HCT116 (cell line): ENCODE results near the gene TMEM178B. TPM values are rescaled to one million over a fixed set of nuclear protein-coding genes. Genes with fewer than 3 reads are reported as not detected.

Experiments
- ATAC-seq: fragments of 200-7000 bp; cut with Tn5 transposase; 2 replicates; pipeline ENCODE4 v1.9.1; 2020; ENCODE audit warnings: mild to moderate bottlenecking, moderate library complexity
- BruUV-seq: library from RNA; stranded (reverse); fragments of 400-500 nt; replicated peaks from 2 replicates; lab custom pipeline; 2021; lab: Mats Ljungman, UMichigan
- CTCF ChIA-PET: fragments of 300-600 bp; sonication (Branson Sonifier 250); formaldehyde crosslinking; loops from one replicate; lab custom pipeline; 2021; ENCODE audit warnings: antibody characterized with exemption; lab: Charles Lee
- POLR2A ChIA-PET: fragments of 300-600, 350-600 bp; sonication (Branson Sonifier 250); formaldehyde crosslinking; loops from one replicate; lab custom pipeline; 2021; ENCODE audit warnings: antibody characterized with exemption; lab: Charles Lee
- RAD21 ChIA-PET, 2 experiments: fragments of 300-600 bp; sonication (Branson Sonifier 250); formaldehyde crosslinking; loops; one replicate each; lab custom pipeline; 2023; ENCODE audit warnings: low total read pairs in 2 of 2; ENCODE audit not compliant: uncharacterized antibody in 2 of 2, unreplicated experiment in 2 of 2, low non-redundant PET in 1 of 2; lab: Charles Lee
- DNase-seq: peaks from one replicate; pipeline ENCODE4 v3.0.0-alpha.2; 2010; ENCODE audit warnings: low read depth, low spot score
- H2AFZ ChIP-seq: fragments of 200-600 bp; shearing (Covaris generic), sonication (generic); 2 replicates; pipeline ENCODE4 v1.6.1; 2017; ENCODE audit warnings: low read depth, mixed run types, mixed read lengths, antibody characterized with exemption, low read length; ENCODE audit not compliant: poor library complexity, severe bottlenecking
- H3K27ac ChIP-seq: 2 replicates; pipeline ENCODE4 v1.5.1; 2012; ENCODE audit warnings: low read depth, low read length
- H3K27me3 ChIP-seq: fragments of 200-600 bp; sonication (generic); 2 replicates; pipeline ENCODE4 v1.6.1; 2016; ENCODE audit warnings: mixed run types, low read length, mixed read lengths; ENCODE audit not compliant: insufficient read depth
- H3K36me3 ChIP-seq, 2 experiments: fragments of 200-500 bp in 1 of 2; fragments of 200-600 bp in 1 of 2; sonication (Bioruptor generic) in 1 of 2; sonication (generic) in 1 of 2; 2 replicates each; pipeline versions ENCODE4 v1.5.1 to v1.6.1; 2014 to 2016; ENCODE audit warnings: low read length in 2 of 2, inconsistent platforms in 1 of 2, mixed read lengths in 1 of 2, mixed run types in 1 of 2; ENCODE audit not compliant: insufficient read depth in 2 of 2, control insufficient read depth in 1 of 2
- H3K4me1 ChIP-seq, 2 experiments: fragments of 200-600 bp in 1 of 2; sonication (generic) in 1 of 2; 2 replicates each; pipeline versions ENCODE4 v1.5.1 to v1.6.1; 2012 to 2017; ENCODE audit warnings: low read length in 2 of 2, inconsistent platforms in 1 of 2, mild to moderate bottlenecking in 1 of 2, mixed read lengths in 1 of 2, mixed run types in 1 of 2, moderate library complexity in 1 of 2; ENCODE audit not compliant: insufficient read depth in 2 of 2, control insufficient read depth in 1 of 2
- H3K4me2 ChIP-seq: fragments of 200-600 bp; sonication (generic); 2 replicates; pipeline ENCODE4 v1.6.1; 2017; ENCODE audit warnings: mixed run types, low read length, mixed read lengths
- H3K4me3 ChIP-seq, 2 experiments: fragments of 200-600 bp in 1 of 2; sonication (generic) in 1 of 2; replicated peaks in 1 of 2; 2 replicates each; pipeline ENCODE4 v1.5.1; 2011 to 2016; ENCODE audit warnings: low read length in 2 of 2, control low read depth in 1 of 2, low read depth in 1 of 2, mild to moderate bottlenecking in 1 of 2, mixed read lengths in 1 of 2, mixed run types in 1 of 2
- H3K79me2 ChIP-seq: fragments of 200-600 bp; sonication (generic); 2 replicates; pipeline ENCODE4 v1.6.1; 2017; ENCODE audit warnings: mild to moderate bottlenecking, mixed run types, low read length, moderate library complexity, mixed read lengths; ENCODE audit not compliant: insufficient read depth
- H3K9ac ChIP-seq: fragments of 200-600 bp; sonication (generic); 2 replicates; pipeline ENCODE4 v1.6.1; 2016; ENCODE audit warnings: low read length, mixed read lengths
- H3K9me2 ChIP-seq: fragments of 200-600 bp; sonication (generic), shearing (Covaris generic); 2 replicates; pipeline ENCODE4 v1.6.1; 2017; ENCODE audit warnings: mixed run types, mild to moderate bottlenecking, moderate library complexity; ENCODE audit not compliant: insufficient read depth
- H3K9me3 ChIP-seq, 2 experiments: fragments of 200-500 bp in 1 of 2; fragments of 200-600 bp in 1 of 2; sonication (Bioruptor generic) in 1 of 2; sonication (generic) in 1 of 2; 2 replicates each; pipeline ENCODE4 v1.6.1; 2014 to 2017; ENCODE audit warnings: low read length in 2 of 2, mixed read lengths in 2 of 2, inconsistent platforms in 1 of 2, low read depth in 1 of 2, mild to moderate bottlenecking in 1 of 2, mixed run types in 1 of 2, moderate library complexity in 1 of 2; ENCODE audit not compliant: control insufficient read depth in 1 of 2, insufficient read depth in 1 of 2
- H4K20me1 ChIP-seq: fragments of 200-600 bp; sonication (generic), shearing (Covaris generic); 2 replicates; pipeline ENCODE4 v1.6.1; 2017; ENCODE audit warnings: mixed run types, mild to moderate bottlenecking, moderate library complexity; ENCODE audit not compliant: insufficient read depth
- ATF3 ChIP-seq: IDR thresholded peaks from 2 replicates; pipeline ENCODE4 v1.6.1; 2012
- CBX3 ChIP-seq: IDR thresholded peaks from 2 replicates; pipeline ENCODE4 v1.6.1; 2012; ENCODE audit warnings: low read depth
- CEBPB ChIP-seq: IDR thresholded peaks from 2 replicates; pipeline ENCODE4 v1.6.1; 2012; ENCODE audit warnings: low read depth
- EGR1 ChIP-seq: IDR thresholded peaks from 2 replicates; pipeline ENCODE4 v1.6.1; 2012; ENCODE audit warnings: low read depth
- ELF1 ChIP-seq: IDR thresholded peaks from 2 replicates; pipeline ENCODE4 v1.6.1; 2012; ENCODE audit warnings: low read depth, borderline replicate concordance
- EZH2 ChIP-seq: fragments of 200-600 bp; sonication (generic); IDR thresholded peaks from 2 replicates; pipeline ENCODE4 v1.6.1; 2017; ENCODE audit warnings: antibody characterized with exemption, mixed run types
- FOSL1 ChIP-seq: IDR thresholded peaks from 2 replicates; pipeline ENCODE4 v1.6.1; 2012; ENCODE audit warnings: low read depth
- YY1 ChIP-seq: IDR thresholded peaks from 2 replicates; pipeline ENCODE4 v1.6.1; 2011; ENCODE audit warnings: low read length, low read depth, moderate library complexity, mild to moderate bottlenecking; ENCODE audit not compliant: insufficient replicate concordance; ENCODE audit errors: extremely low read depth
- ZFX ChIP-seq: fragments of 450-650 bp; IDR thresholded peaks from 2 replicates; pipeline ENCODE4 v1.6.1; 2017
- ZNF274 ChIP-seq: fragments of 200-500 bp; sonication (Bioruptor generic); IDR thresholded peaks from 2 replicates; pipeline ENCODE4 v1.6.1; 2014; ENCODE audit warnings: mild to moderate bottlenecking, low read depth, low read length, inconsistent platforms
- intact Hi-C: fragments of 100-400 bp; cut with micrococcal nuclease; formaldehyde crosslinking; loops from 2 replicates; pipeline ENCODE4 v1.10.0; 2022
- total RNA-seq: library from RNA; stranded (reverse); gene quantifications from one replicate; pipeline ENCODE4 v1.2.1, GENCODE V29; 2021; ENCODE audit not compliant: unreplicated experiment
- TF ChIP-seq, protein P1 (sequence below): IDR thresholded peaks from 2 replicates; pipeline ENCODE4 v1.6.1; 2012; ENCODE audit warnings: low read depth

The TMEM178B gene
- total RNA-seq, 1 experiment from 2014 or later, result 0.02 TPM

GRCh38 chr7:141024668-141025067 lies 49.2 kb upstream of the TMEM178B start:
- Histone ChIP-seq H2AFZ (no peak overlapping the region), H3K9ac (no peak overlapping the region), H3K9me3 (peaks cover 0 to 8% of the 10 kb centered on the region in 2 experiments; a peak in 2 of 4 replicates), H3K27me3 (0 out of 2 replicates have a peak, but pooled peaks cover 3% of the 10 kb centered on the region), H4K20me1 (no peaks in the 10 kb centered on the region)
- BruUV-seq, result no TSS peak
- TF ChIP-seq CEBPB, result no peak
- TF ChIP-seq CBX3, result peak; percentile 17; the same call in 1 of the 2 replicates
- TF ChIP-seq, all 23 proteins: peak for 1
- Histone ChIP-seq H3K9me2 (no peaks in the 10 kb centered on the region), H3K36me3 (no peaks in the 10 kb centered on the region), H3K4me2 (no peak overlapping the region), H3K79me2 (no peaks in the 10 kb centered on the region), H3K27ac (no peak overlapping the region), H3K4me3 (no peak overlapping the region), H3K4me1 (no peaks in the 10 kb centered on the region)
- ChIA-PET POLR2A (no interaction called here), RAD21 (no interaction called here), CTCF (interaction anchor here (1.6 kb wide), 1 partner anchor 10 kb away, joined by 3 read pairs; the partner anchor contains the start of gene MRPS33)
- ATAC-seq (no peak), DNase-seq (no peak)
- intact Hi-C loops, result no loop called here

GRCh38 chr7:141027043-141027442 lies 46.8 kb upstream of the TMEM178B start:
- H4K20me1 ChIP-seq, result no peaks in the 10 kb centered on the region
- H3K9me3 ChIP-seq, result peaks cover 0 to 8% of the 10 kb centered on the region in 2 experiments; a peak in 2 of 4 replicates
- TF ChIP-seq EGR1, result no peak
- no peak for TF ChIP-seq YY1
- no peak for TF ChIP-seq EZH2
- TF ChIP-seq FOSL1, result no peak
- TF ChIP-seq ATF3, result no peak
- TF ChIP-seq, protein P1, sequence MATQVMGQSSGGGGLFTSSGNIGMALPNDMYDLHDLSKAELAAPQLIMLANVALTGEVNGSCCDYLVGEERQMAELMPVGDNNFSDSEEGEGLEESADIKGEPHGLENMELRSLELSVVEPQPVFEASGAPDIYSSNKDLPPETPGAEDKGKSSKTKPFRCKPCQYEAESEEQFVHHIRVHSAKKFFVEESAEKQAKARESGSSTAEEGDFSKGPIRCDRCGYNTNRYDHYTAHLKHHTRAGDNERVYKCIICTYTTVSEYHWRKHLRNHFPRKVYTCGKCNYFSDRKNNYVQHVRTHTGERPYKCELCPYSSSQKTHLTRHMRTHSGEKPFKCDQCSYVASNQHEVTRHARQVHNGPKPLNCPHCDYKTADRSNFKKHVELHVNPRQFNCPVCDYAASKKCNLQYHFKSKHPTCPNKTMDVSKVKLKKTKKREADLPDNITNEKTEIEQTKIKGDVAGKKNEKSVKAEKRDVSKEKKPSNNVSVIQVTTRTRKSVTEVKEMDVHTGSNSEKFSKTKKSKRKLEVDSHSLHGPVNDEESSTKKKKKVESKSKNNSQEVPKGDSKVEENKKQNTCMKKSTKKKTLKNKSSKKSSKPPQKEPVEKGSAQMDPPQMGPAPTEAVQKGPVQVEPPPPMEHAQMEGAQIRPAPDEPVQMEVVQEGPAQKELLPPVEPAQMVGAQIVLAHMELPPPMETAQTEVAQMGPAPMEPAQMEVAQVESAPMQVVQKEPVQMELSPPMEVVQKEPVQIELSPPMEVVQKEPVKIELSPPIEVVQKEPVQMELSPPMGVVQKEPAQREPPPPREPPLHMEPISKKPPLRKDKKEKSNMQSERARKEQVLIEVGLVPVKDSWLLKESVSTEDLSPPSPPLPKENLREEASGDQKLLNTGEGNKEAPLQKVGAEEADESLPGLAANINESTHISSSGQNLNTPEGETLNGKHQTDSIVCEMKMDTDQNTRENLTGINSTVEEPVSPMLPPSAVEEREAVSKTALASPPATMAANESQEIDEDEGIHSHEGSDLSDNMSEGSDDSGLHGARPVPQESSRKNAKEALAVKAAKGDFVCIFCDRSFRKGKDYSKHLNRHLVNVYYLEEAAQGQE, result no peak
- no peak for TF ChIP-seq ELF1
- no peak for TF ChIP-seq CBX3
- no peak for TF ChIP-seq ZNF274
- no peak for TF ChIP-seq ZFX
- ChIA-PET RAD21 (no interaction called here), CTCF (no interaction called here), POLR2A (no interaction called here)
- no peaks in the 10 kb centered on the region for H3K9me2 ChIP-seq
- H3K9ac ChIP-seq, result no peak overlapping the region
- intact Hi-C loops, result no loop called here
- BruUV-seq, result no TSS peak
- no peaks in the 10 kb centered on the region for H3K79me2 ChIP-seq
- no peak overlapping the region for H3K27ac ChIP-seq
- no peaks in the 10 kb centered on the region for H3K4me1 ChIP-seq
- ATAC-seq (no peak; the same call in 1 of the 2 replicates), DNase-seq (no peak)
- no peak overlapping the region for H3K4me2 ChIP-seq
- no peaks in the 10 kb centered on the region for H3K27me3 ChIP-seq
- no peak overlapping the region for H2AFZ ChIP-seq
- no peaks in the 10 kb centered on the region for H3K36me3 ChIP-seq
- no peak overlapping the region for H3K4me3 ChIP-seq
